Right forelimb (tissue), 1 donor: ENCODE results near the gene SZRD1.

Source experiments
- DNase-seq: peaks from one replicate; pipeline ENCODE4 v3.0.0-alpha.2; 2018

The SZRD1 gene

GRCh38 chr1:16397120-16397519, 30.1 kb downstream of the SZRD1 start:
- no peak for DNase-seq

- no peak for DNase-seq
Measured at GRCh38 chr1:16398371-16398953, 31.4 kb downstream of the SZRD1 start.

DNA sequence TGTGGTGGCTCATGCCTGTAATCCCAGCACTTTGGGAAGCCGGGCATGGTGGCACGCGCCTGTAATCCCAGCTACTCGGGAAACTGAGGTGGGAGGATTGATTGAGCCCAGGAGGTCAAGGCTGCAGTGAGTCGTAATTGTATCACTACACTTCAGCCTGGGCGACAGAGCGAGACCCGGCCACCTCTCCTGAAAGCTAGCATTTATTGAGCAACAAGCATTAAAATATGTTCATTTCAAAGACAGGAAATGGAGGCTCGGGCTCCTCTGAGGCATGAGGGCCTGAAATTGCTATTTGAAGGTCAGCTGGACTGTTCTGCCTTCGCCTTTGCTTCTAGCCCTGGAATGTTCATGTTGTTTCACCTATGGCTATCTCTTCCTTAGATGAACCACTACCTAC, 35.7 kb downstream of the SZRD1 start:
- no peak for DNase-seq

- no peak for DNase-seq
Measured at GRCh38 chr1:16405441-16405840, 38.4 kb downstream of the SZRD1 start.

DNA sequence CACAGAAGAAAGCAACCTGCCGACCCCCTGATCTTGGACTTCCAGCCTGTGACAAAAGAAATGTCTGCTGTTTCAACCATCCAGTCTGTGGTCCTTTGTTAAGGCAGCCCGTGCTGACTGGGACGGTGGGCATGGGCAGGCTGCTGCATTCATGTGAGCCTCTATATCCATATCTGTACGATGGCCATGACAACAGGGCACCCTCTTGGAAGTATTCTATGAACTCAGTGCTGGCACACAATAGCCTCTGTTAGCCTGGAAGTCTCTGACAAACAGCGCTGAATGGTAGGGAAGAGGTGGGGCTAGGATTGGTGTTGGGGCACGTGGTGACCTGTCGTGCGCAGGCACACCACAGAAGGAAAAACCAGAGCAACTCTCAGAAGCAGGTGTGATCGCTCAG, 39.8 kb downstream of the SZRD1 start:
- DNase-seq, result no peak

DNA sequence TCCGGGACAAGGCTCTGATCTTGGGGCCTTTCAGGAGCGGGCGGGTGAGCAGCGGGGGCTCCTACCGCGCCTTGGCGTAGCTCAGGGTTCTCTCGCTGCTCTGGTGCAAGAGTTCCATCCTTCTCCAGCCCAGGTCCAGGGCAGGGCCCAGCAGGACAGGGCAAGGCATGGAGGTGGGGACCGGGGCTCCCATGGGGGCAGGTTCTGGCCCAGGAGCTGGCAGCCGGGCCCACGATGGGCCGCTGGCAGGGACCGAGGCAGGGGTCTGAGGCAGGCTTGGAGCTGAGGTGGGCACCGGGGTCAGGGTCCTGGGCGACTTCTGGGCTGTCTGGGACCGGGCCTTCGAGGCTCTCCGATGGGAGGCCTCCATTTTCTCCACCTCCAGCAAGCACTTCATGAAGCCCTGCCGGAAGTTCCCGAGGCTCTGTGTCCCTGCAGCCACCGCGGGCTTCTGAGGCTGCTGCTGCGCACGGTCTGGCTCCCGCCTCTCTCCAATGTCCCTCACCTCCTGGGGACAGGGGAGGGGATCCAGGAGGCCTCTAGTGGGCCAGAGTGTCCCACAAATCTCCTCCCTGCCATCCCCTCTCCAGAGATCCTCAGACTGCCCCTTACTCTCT, 42.6 kb downstream of the SZRD1 start:
- no peak for DNase-seq

- no peak for DNase-seq
Measured at GRCh38 chr1:16410803-16411202, 43.8 kb downstream of the SZRD1 start.

GRCh38 chr1:16413191-16413590, 46.1 kb downstream of the SZRD1 start:
- no peak for DNase-seq

- DNase-seq, result no peak
Measured at GRCh38 chr1:16418823-16419425, 51.9 kb downstream of the SZRD1 start.

DNA sequence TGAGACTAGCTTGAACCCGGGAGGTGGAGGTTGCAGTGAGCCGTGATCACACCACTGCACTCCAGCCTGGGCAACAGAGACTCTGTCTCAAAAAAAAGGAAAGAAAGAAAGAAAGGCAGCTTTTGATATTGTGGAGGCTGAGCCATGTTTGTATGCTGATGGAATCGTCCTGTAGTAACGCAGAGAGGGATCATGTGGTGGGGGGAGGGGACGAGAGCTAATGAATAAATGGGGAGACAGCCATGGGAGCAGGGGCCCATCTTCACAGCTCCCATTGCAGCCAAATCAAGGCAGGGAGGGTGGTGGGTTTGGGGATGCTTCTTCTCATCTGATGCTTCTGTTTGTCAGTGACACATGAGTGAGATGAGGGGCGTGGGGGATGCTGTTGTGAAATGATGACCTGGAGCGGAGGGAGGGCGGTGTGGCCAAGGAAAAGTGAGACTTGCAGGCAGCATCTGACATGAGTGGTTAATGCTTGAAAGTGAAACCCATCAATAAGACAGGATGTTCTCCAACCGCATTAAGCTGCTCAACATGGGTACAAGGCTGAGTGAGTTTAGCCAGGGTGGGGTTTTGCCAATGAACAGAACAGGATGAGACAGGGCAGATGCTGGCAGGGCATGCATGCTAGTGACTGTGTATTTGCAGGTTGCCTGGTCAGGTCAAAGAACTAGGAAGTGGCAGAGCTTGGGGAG, 53.5 kb downstream of the SZRD1 start:
- DNase-seq, result no peak

DNA sequence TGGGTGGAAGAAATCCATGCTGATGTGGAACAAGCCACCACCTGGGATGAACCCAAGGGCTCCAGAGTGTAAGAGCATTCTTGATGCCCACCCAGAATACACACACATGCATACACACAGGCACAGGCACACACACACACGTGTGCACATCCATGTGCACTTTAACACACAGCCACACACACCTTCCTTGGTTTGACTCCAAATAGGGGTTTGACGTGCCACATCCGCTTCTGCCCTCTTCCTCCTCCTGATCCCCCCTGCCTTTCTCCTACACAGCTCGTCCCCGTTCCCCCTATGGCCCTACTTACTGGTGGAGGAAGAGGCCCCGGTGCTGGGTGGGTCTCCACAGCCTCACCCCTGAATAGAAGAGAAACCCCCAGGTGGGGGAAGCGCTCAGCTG, 54.2 kb downstream of the SZRD1 start:
- DNase-seq, result no peak

DNA sequence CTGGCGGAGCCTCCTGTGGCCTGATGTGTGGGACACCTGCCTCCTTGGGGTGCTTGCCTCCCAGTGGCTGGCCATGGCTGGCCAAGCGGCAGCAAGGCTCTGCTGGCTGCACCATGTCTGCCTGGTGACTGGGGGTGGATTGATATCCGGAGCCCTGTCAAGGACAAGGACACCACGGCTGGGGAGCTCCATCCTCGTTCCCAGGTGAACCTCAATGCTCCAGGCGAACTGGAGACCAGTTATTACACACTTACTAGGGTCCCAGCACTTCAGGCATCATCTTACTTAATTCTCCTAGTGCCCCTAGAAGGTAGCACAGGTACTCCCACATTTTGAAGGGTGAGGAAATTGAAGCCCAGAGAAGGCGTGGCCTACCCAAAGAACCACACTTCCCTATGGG, 55.0 kb downstream of the SZRD1 start:
- no peak for DNase-seq

GRCh38 chr1:16425125-16426025, 58.3 kb downstream of the SZRD1 start:
- no peak for DNase-seq

DNA sequence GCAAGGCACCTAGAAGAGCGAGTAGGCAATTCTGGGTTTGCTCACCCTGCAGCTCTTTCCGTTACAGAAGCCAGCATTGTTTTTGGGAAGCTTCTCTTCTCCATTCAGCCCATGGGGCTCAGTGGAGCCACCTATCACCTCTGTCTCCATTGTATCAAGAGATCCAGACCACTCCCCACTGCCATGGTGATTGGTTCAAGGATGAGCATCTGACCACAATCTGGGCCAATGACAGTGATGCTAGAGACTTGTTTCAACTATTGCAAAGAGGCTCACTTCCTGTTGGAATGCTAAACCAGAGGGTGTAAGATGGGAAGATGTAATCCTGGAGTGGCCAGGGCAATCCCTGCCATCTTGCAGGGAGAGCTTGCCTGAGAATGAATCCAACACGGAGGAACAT, 63.6 kb downstream of the SZRD1 start:
- no peak for DNase-seq

DNA sequence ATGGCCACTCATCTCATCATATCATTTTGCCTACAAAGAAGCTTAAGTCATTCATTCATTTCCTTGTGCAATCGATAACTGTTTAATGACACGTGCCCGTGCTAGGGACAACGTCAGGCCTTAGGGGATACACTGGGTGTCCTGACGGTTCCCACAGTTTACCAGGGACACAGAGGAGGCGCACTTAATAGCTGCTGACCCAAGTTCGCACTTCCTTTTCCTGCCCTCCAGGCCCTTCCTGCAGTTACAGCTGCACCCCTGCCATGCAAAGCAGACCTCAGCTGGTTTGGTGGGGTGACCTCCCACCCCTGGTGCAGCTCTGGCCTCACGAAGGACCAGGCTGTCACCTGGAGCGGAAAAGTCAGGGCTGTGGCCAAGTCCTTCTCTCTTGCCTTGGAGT, 66.0 kb downstream of the SZRD1 start:
- no peak for DNase-seq

- DNase-seq, result no peak
Measured at GRCh38 chr1:16434007-16434406, 67.0 kb downstream of the SZRD1 start.

- no peak for DNase-seq
Measured at GRCh38 chr1:16434501-16434900, 67.5 kb downstream of the SZRD1 start.

GRCh38 chr1:16436946-16437474, 70.0 kb downstream of the SZRD1 start, which contains the start of gene SPATA21:
Gene SPATA21, minus strand, starts transcription at chr1:16437424. Its CDS starts 6,053 bp downstream, at chr1:16431371.
- DNase-seq, result no peak

GRCh38 chr1:16438516-16438915, 71.5 kb downstream of the SZRD1 start:
- DNase-seq, result no peak

- DNase-seq, result no peak
Measured at GRCh38 chr1:16438924-16439323, 71.9 kb downstream of the SZRD1 start.

DNA sequence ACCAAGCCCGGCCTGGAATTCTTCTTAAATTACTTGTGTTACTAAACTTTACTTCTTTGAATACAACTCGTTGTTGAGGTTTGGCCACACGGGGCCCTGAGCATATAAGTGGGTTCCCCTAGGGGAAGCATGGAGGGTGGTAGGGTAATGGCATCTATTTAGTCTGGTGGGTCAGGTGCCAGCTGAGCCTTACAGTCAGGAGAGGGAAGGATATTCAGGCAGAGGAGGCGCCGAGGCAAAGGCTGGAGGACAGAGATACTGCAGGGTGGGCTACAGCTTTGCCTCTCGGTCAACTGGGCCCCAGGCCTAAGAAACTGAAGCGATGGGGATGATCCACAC, 73.1 kb downstream of the SZRD1 start:
- DNase-seq, result no peak

DNA sequence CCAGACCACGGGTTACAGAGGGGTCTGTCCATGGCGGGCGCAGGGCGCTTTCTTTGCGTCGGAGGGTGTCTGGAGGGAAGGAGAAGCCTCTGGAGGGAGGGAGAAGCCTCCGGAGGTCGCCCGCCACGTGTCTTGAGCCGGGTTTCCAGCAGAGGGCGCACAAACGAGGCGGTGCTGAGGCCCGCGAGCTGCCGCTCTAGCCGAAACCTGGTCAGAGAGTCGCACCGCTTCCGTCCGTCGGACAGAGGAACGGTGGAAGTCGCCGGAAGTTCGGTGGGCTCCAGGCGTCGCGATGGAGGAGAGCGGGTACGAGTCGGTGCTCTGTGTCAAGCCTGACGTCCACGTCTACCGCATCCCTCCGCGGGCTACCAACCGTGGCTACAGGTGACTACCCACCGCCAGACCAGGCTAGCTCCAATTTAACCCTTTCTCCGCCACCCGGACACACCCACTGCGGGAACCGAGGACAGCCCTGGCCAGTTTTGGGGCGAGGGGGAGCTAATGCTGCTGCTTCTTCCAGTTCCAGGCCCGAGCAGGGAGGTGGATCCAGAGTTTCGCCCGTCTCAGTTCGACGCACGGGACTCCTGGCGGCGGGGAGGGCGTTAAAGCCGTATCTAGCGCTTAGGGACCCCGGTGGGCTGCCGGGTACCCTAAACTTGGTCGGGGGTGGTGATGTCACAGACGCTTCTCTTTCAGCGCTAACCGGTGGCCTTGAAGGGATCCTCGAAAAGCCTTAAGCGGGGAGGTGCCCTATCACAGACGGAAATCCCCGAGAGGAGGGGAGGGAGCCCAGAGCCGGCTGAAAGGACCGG, 73.6 kb downstream of the SZRD1 start, which contains the start of gene NECAP2:
Gene NECAP2 (plus strand): TSS at position 255 of the 812 bp plus-strand sequence. CDS start 38 bp downstream, at position 293.
- DNase-seq, result peak; percentile 96
